ENCODE measurements around the gene C12orf43.
A peak's percentile ranks its signal among the peaks of the same experiment; 100 is the strongest.
"Not testable (repeated sequence)": the region's sequence is repeated elsewhere in the genome, so short reads cannot be mapped to it uniquely, and the experiment has no call there.

C12orf43 gene

DNA sequence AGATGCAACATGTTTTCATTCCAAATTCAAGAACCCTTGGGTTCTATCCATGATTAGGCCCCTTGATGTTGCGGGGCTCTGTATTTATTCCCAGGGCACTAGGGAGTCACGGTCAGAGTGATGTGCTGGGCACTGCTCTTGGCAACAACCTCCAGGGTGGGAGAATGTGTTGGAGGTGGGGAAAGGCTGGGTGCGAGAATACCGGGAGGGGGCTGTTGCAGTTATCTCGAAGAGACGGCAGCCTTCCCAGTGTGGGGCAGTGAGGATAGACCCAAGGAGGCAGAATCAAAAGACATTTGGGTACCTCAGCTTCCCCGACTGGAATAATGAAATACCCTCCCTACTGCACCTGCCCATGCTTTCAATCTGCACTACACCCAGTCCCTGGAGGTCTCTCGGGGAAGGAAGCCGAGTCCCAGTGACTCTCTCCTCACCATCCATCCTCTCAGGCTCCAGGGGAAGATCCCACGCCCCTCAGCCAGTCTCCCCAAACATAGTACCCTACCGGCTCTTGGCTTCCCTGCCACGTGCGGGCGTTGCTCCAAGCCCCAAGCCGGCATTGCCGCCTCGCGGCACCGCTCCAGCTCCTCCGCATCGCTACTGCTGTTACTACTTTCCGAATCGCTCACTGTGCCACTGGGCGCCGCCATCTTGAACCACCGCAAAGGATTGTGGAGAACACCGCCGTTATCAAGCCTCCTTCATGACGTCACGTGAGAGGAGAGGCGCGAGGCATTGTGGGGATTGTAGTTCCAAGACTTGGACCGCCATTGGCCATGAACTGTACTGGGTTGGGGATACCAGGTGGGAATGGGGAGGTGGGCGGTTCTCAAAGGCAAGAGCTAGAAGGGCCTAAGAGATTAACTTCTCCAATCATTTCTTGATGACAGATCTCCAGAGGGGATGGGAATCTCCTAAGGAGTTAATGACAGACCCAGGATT lies at the start of gene C12orf43:
Gene C12orf43, minus strand, starts transcription at position 663 of the 942 bp plus-strand sequence. Its CDS starts 13 bp downstream, at position 650.
- TF ChIP-seq ZNF274 (IDR thresholded peaks at IDR 0.05; ENCODE audit: low read depth, low read length), result no peak
- H3K4me3 ChIP-seq (ENCODE audit: low read length), result peak within 1 kb of the TSS; percentile 79

- no peak for TF ChIP-seq ZNF274 (IDR thresholded peaks at IDR 0.05; ENCODE audit: low read depth, low read length)
- no peak overlapping the region for H3K4me3 ChIP-seq (ENCODE audit: low read length)
These were observed 49.1 kb upstream of the C12orf43 start for GRCh38 chr12:121065345-121065744.

- not testable (repeated sequence) for H3K4me3 ChIP-seq (ENCODE audit: low read length)
These were observed 48.3 kb upstream of the C12orf43 start for GRCh38 chr12:121064586-121064985.

GRCh38 chr12:121064116-121064515 lies 47.8 kb upstream of the C12orf43 start:
- TF ChIP-seq ZNF274 (IDR thresholded peaks at IDR 0.05; ENCODE audit: low read depth, low read length), result no peak
- H3K4me3 ChIP-seq (ENCODE audit: low read length), result no peak overlapping the region

- H3K4me3 ChIP-seq (ENCODE audit: low read length), result no peak overlapping the region
- no peak for TF ChIP-seq ZNF274 (IDR thresholded peaks at IDR 0.05; ENCODE audit: low read depth, low read length)
These were observed 46.2 kb upstream of the C12orf43 start for GRCh38 chr12:121062391-121063045.

- no peak for TF ChIP-seq ZNF274 (IDR thresholded peaks at IDR 0.05; ENCODE audit: low read depth, low read length)
- H3K4me3 ChIP-seq (ENCODE audit: low read length), result no peak overlapping the region
These were observed 45.5 kb upstream of the C12orf43 start for GRCh38 chr12:121061831-121062230.

- peak overlapping the region; percentile 47; the same call in 1 of the 2 replicates for H3K4me3 ChIP-seq (ENCODE audit: low read length)
- TF ChIP-seq ZNF274 (IDR thresholded peaks at IDR 0.05; ENCODE audit: low read depth, low read length), result no peak
These were observed 44.1 kb upstream of the C12orf43 start for GRCh38 chr12:121060149-121061001.

DNA sequence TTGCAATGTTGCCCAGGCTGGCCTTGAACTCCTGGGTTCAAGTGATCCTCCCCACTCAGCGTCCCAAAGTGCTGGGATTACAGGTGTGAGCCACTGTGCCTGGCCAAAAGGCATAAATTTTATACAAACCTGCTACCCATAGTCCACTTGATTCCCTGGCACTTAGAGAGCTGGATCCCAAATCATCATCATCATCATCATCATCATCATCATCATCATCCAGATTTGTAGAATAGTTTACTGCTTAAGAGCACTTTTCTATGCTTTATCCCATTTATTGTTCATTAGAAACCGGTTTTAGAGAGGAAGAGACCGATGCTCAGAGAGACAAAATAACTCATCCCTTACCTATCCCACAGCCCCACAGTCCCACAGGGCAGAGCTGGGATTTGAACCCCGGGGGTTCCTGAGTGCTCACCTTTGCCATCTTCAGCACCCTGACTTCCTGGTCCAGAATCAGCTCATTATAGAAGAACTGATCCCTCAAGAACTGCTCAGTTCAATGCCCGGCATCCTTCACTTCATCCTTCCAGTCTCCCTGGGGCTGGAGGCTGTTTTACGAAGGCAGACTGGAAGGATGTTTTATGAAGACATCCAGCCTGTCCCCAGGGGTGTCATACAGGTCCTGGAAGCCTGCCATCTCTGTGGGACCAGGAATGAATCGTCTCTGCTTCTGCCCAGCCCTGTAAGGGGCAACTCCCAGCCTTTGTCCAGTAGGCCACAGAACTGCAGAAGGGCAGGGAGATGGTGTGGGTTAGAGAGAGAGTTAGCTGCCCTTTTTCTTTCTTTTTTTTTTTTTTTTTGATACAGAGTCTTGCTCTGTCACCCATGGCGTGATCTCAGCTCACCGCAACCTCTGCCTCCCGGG lies 43.0 kb upstream of the C12orf43 start:
- no peak overlapping the region; the same call in 1 of the 2 replicates for H3K4me3 ChIP-seq (ENCODE audit: low read length)
- TF ChIP-seq ZNF274 (IDR thresholded peaks at IDR 0.05; ENCODE audit: low read depth, low read length), result no peak

GRCh38 chr12:121057794-121058193 lies 41.5 kb upstream of the C12orf43 start:
- no peak overlapping the region for H3K4me3 ChIP-seq (ENCODE audit: low read length)
- no peak for TF ChIP-seq ZNF274 (IDR thresholded peaks at IDR 0.05; ENCODE audit: low read depth, low read length)

DNA sequence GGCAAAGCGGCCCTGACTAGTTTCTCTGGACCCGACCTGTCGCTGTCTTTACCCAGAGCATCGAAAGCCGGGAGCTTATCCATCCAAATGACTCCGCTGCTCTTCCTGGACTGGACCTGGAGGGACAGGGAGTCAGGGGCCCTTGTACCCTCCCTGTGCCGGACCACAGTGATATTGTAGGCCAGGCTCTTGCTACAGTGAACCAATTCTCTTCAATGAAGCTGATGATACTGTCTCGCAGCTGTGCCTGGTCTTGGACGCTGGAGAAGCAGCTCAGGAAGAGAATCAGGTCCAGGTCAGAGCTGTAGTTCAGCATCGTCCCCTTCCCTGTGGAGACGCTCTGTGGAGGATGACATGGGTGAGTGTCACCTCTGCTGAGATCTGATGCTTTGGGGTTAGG lies 37.4 kb upstream of the C12orf43 start:
- no peak for TF ChIP-seq ZNF274 (IDR thresholded peaks at IDR 0.05; ENCODE audit: low read depth, low read length)

GRCh38 chr12:121050725-121051124 lies 34.4 kb upstream of the C12orf43 start:
- TF ChIP-seq ZNF274 (IDR thresholded peaks at IDR 0.05; ENCODE audit: low read depth, low read length), result no peak
- H3K4me3 ChIP-seq (ENCODE audit: low read length), result no peak overlapping the region

More for the DNA sequence above, 37.4 kb upstream of the C12orf43 start:
- H3K4me3 ChIP-seq (ENCODE audit: low read length), result no peak overlapping the region

DNA sequence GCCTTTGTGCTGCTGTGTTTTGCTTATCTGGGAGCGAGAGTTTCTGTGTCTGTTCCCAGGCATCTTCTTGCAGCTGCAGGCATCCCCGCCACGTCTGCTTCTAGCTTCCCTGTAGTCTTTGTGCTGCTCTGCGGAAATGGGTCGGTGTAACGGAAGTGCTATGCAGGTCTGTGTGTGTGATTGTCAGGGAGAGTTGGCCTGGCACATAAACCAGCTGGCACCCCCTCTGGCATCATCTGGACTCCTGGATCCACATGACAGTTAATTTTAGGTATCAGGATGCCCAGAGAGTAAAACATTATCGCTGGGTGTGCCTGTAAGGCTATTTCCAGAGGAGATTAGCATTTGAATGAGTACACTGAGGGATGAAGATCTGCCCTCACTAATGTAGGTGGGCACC lies 32.2 kb upstream of the C12orf43 start:
- no peak for TF ChIP-seq ZNF274 (IDR thresholded peaks at IDR 0.05; ENCODE audit: low read depth, low read length)
- H3K4me3 ChIP-seq (ENCODE audit: low read length), result no peak overlapping the region

DNA sequence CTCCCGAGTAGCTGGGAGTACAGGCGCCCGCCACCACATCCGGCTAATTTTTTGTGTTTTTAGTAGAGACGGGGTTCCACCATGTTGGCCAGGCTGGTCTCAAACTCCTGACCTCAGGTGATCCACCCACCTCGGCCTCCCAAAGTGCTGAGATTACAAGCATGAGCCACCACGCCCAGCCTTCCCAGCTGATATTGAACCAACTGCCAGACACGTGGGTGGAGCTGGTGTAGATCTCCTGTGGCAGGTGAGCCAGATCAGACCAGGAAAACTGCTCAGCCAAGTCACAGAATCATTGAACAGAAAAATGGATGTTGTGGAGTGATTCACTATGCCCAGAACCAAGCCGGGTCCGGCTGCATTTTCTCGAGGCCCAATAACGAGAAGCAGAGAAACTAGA lies 31.1 kb upstream of the C12orf43 start:
- not testable (repeated sequence) for H3K4me3 ChIP-seq (ENCODE audit: low read length)
